Measurements from ENCODE around the gene ALPL. TPM values are rescaled to one million over a fixed set of nuclear protein-coding genes. Genes with fewer than 3 reads are reported as not detected.

Gene ALPL
- total RNA-seq, 1 donor from 2014 or later = 1.0 TPM

DNA sequence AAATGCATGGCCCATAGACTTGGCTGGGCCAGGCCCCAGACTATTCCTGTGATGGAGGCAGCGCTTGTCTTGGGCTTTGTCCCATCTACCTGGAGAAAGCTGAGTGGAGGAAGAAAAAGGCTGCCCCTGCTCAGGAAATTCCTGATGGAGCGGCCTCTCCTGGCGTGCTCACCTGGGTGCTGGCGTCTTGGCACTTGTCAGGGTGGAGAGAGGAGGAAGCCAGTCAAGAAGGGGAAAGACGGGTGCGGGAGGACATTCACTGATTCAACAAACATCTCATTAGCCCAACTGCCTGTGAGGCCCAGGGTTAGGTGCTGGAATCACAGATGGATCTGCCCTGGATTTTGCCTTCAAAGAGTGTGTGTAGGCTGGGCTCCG is 16.1 kb downstream of the ALPL start:
- H3K27me3 ChIP-seq (ENCODE audit: control insufficient read depth in 3 of 3, insufficient read depth in 3 of 3, low read length in 3 of 3) = peaks cover 0 to 7% (median 4%) of the 10 kb centered on the region in 3 donors
- no peaks in the 10 kb centered on the region for H3K9me3 ChIP-seq (ENCODE audit: control insufficient read depth in 3 of 3, low read length in 3 of 3)
- no peak overlapping the region for H3K9ac ChIP-seq (ENCODE audit: low read depth in 1 of 3, low read length in 3 of 3)
- H3K27ac ChIP-seq (ENCODE audit: low read depth, low read length) = no peak overlapping the region
- peaks cover 0 to 3% (median 2%) of the 10 kb centered on the region in 3 donors for H3K4me1 ChIP-seq (ENCODE audit: control insufficient read depth in 3 of 3, insufficient read depth in 3 of 3, low read length in 3 of 3)
- H3K36me3 ChIP-seq (ENCODE audit: control insufficient read depth in 3 of 3, insufficient read depth in 3 of 3, low read length in 3 of 3) = no peaks in the 10 kb centered on the region
- H3K4me3 ChIP-seq (ENCODE audit: low read length in 3 of 3) = no peak overlapping the region

GRCh38 chr1:21526441-21526840 is 17.2 kb downstream of the ALPL start:
- Histone ChIP-seq H3K4me3 (ENCODE audit: low read length in 3 of 3) (no peak overlapping the region), H3K9me3 (ENCODE audit: control insufficient read depth in 3 of 3, low read length in 3 of 3) (no peaks in the 10 kb centered on the region), H3K9ac (ENCODE audit: low read depth in 1 of 3, low read length in 3 of 3) (no peak overlapping the region), H3K27ac (ENCODE audit: low read depth, low read length) (no peak overlapping the region), H3K36me3 (ENCODE audit: control insufficient read depth in 3 of 3, insufficient read depth in 3 of 3, low read length in 3 of 3) (no peaks in the 10 kb centered on the region), H3K27me3 (ENCODE audit: control insufficient read depth in 3 of 3, insufficient read depth in 3 of 3, low read length in 3 of 3) (peaks cover 0 to 12% (median 8%) of the 10 kb centered on the region in 3 donors), H3K4me1 (ENCODE audit: control insufficient read depth in 3 of 3, insufficient read depth in 3 of 3, low read length in 3 of 3) (peaks cover 0 to 2% (median 0%) of the 10 kb centered on the region in 3 donors)

GRCh38 chr1:21530368-21531016 is 21.3 kb downstream of the ALPL start:
- H3K4me3 ChIP-seq (ENCODE audit: low read length in 3 of 3) = no peak overlapping the region
- no peak overlapping the region for H3K27ac ChIP-seq (ENCODE audit: low read depth, low read length)
- peak overlapping the region in 1 of 3 donors; percentile 16 for H3K9ac ChIP-seq (ENCODE audit: low read depth in 1 of 3, low read length in 3 of 3)
- H3K4me1 ChIP-seq (ENCODE audit: control insufficient read depth in 3 of 3, insufficient read depth in 3 of 3, low read length in 3 of 3) = no peaks in the 10 kb centered on the region
- H3K9me3 ChIP-seq (ENCODE audit: control insufficient read depth in 3 of 3, low read length in 3 of 3) = no peaks in the 10 kb centered on the region
- peaks cover 4 to 23% (median 18%) of the 10 kb centered on the region in 3 donors for H3K27me3 ChIP-seq (ENCODE audit: control insufficient read depth in 3 of 3, insufficient read depth in 3 of 3, low read length in 3 of 3)
- H3K36me3 ChIP-seq (ENCODE audit: control insufficient read depth in 3 of 3, insufficient read depth in 3 of 3, low read length in 3 of 3) = no peaks in the 10 kb centered on the region

- Histone ChIP-seq H3K9ac (ENCODE audit: low read depth in 1 of 3, low read length in 3 of 3) (no peak overlapping the region), H3K4me3 (ENCODE audit: low read length in 3 of 3) (no peak overlapping the region), H3K4me1 (ENCODE audit: control insufficient read depth in 3 of 3, insufficient read depth in 3 of 3, low read length in 3 of 3) (no peaks in the 10 kb centered on the region), H3K9me3 (ENCODE audit: control insufficient read depth in 3 of 3, low read length in 3 of 3) (no peaks in the 10 kb centered on the region), H3K27ac (ENCODE audit: low read depth, low read length) (no peak overlapping the region), H3K36me3 (ENCODE audit: control insufficient read depth in 3 of 3, insufficient read depth in 3 of 3, low read length in 3 of 3) (no peaks in the 10 kb centered on the region), H3K27me3 (ENCODE audit: control insufficient read depth in 3 of 3, insufficient read depth in 3 of 3, low read length in 3 of 3) (peaks cover 4 to 23% (median 19%) of the 10 kb centered on the region in 3 donors)
Measured at GRCh38 chr1:21531241-21531640, 22.0 kb downstream of the ALPL start.

DNA sequence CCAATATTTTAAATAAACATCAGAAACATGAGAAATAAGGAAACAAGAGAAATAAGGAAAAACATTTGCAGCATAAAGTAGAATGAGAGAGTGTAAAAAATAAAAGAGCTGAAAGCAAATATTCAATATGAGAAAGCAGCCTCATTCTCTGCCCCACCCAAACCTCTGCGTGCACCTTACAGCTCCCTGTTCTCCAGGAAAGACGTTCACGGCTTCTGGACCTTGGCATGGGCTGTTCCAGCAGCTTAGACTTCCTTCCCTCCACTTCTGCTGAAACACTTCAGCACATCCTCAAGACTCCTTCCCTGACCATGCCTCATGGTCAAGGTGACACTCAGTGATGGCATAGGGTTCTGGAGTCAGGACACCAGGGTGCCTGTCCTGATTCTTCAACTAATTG is 23.3 kb downstream of the ALPL start:
- no peaks in the 10 kb centered on the region for H3K9me3 ChIP-seq (ENCODE audit: control insufficient read depth in 3 of 3, low read length in 3 of 3)
- H3K36me3 ChIP-seq (ENCODE audit: control insufficient read depth in 3 of 3, insufficient read depth in 3 of 3, low read length in 3 of 3) = no peaks in the 10 kb centered on the region
- H3K4me3 ChIP-seq (ENCODE audit: low read length in 3 of 3) = no peak overlapping the region
- peaks cover 0 to under 1% (median 0%) of the 10 kb centered on the region in 3 donors for H3K4me1 ChIP-seq (ENCODE audit: control insufficient read depth in 3 of 3, insufficient read depth in 3 of 3, low read length in 3 of 3)
- no peak overlapping the region for H3K9ac ChIP-seq (ENCODE audit: low read depth in 1 of 3, low read length in 3 of 3)
- H3K27ac ChIP-seq (ENCODE audit: low read depth, low read length) = no peak overlapping the region
- H3K27me3 ChIP-seq (ENCODE audit: control insufficient read depth in 3 of 3, insufficient read depth in 3 of 3, low read length in 3 of 3) = peaks cover 9 to 26% (median 25%) of the 10 kb centered on the region in 3 donors

DNA sequence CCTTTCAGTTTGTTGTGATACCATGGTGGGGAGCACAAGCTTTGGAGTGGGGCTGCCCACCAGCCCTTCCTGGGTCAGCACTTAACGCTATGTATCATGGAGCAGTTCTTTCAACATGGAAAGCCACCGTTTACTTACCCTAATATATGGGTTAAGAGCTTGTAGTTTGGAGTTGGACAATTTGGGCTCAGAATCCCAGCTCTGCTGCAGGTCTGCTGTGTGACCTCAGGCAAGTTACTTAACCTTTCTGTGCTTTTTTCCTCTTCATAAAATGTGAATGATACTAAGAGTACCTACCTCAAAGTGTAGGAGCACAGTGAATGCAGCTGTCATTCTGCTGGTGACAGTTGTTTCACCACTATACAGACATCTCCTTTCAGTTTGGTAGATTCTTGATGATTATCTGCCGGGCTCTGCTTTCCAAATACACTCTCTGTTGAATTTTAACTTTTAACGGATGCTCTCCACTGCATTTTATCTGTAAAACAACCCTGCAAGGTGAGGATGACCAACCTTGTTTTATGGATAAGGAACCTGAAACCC is 23.8 kb downstream of the ALPL start:
- Histone ChIP-seq H3K27me3 (ENCODE audit: control insufficient read depth in 3 of 3, insufficient read depth in 3 of 3, low read length in 3 of 3) (peaks cover 14 to 31% (median 30%) of the 10 kb centered on the region in 3 donors), H3K9me3 (ENCODE audit: control insufficient read depth in 3 of 3, low read length in 3 of 3) (no peaks in the 10 kb centered on the region), H3K27ac (ENCODE audit: low read depth, low read length) (no peak overlapping the region), H3K4me3 (ENCODE audit: low read length in 3 of 3) (no peak overlapping the region), H3K4me1 (ENCODE audit: control insufficient read depth in 3 of 3, insufficient read depth in 3 of 3, low read length in 3 of 3) (peaks cover 0 to 5% (median under 1%) of the 10 kb centered on the region in 3 donors), H3K9ac (ENCODE audit: low read depth in 1 of 3, low read length in 3 of 3) (no peak overlapping the region), H3K36me3 (ENCODE audit: control insufficient read depth in 3 of 3, insufficient read depth in 3 of 3, low read length in 3 of 3) (no peaks in the 10 kb centered on the region)

GRCh38 chr1:21534146-21534545 is 24.9 kb downstream of the ALPL start:
- H3K9me3 ChIP-seq (ENCODE audit: control insufficient read depth in 3 of 3, low read length in 3 of 3) = no peaks in the 10 kb centered on the region
- peaks cover 0 to 8% (median 4%) of the 10 kb centered on the region in 3 donors for H3K4me1 ChIP-seq (ENCODE audit: control insufficient read depth in 3 of 3, insufficient read depth in 3 of 3, low read length in 3 of 3)
- peaks cover 25 to 36% (median 36%) of the 10 kb centered on the region in 3 donors for H3K27me3 ChIP-seq (ENCODE audit: control insufficient read depth in 3 of 3, insufficient read depth in 3 of 3, low read length in 3 of 3)
- H3K4me3 ChIP-seq (ENCODE audit: low read length in 3 of 3) = no peak overlapping the region
- H3K9ac ChIP-seq (ENCODE audit: low read depth in 1 of 3, low read length in 3 of 3) = no peak overlapping the region
- no peaks in the 10 kb centered on the region for H3K36me3 ChIP-seq (ENCODE audit: control insufficient read depth in 3 of 3, insufficient read depth in 3 of 3, low read length in 3 of 3)
- no peak overlapping the region for H3K27ac ChIP-seq (ENCODE audit: low read depth, low read length)

DNA sequence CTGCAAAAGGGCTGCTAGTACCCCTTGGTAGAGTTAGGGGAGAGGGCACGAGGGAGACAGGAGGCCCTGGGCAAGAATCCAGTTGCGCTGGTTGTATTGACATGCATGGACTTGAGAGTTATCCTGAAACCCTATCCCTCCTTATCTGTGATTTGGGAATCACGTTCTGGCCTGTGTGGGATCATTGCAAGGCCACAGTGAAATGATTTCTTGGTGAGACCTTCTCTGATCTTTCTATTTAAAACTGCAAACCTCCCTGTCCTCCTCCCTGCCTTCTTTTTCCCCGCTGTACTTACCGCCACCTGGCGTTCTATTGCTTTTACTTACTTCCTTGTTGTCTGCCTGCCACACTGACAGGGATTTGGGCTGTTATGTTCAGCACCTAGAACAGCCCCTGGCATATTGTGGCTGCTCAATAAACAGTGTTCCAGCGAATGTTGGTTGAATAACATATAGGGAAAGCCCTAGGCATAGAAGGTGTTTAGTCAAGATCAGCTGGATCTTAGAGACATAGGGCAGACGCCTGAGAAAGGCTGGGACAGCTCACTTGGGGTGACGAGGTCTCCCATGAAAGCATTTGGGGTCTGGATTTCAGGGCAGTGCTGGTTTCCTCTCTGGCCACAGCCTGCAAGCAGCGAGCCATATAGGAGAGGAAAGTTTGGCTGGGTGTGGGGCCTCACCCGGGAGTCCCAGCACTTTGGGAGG is 25.6 kb downstream of the ALPL start:
- H3K27me3 ChIP-seq (ENCODE audit: control insufficient read depth in 3 of 3, insufficient read depth in 3 of 3, low read length in 3 of 3) = peaks cover 28 to 36% (median 36%) of the 10 kb centered on the region in 3 donors
- H3K36me3 ChIP-seq (ENCODE audit: control insufficient read depth in 3 of 3, insufficient read depth in 3 of 3, low read length in 3 of 3) = no peaks in the 10 kb centered on the region
- H3K9me3 ChIP-seq (ENCODE audit: control insufficient read depth in 3 of 3, low read length in 3 of 3) = no peaks in the 10 kb centered on the region
- peaks cover 0 to 8% (median 4%) of the 10 kb centered on the region in 3 donors for H3K4me1 ChIP-seq (ENCODE audit: control insufficient read depth in 3 of 3, insufficient read depth in 3 of 3, low read length in 3 of 3)
- no peak overlapping the region for H3K4me3 ChIP-seq (ENCODE audit: low read length in 3 of 3)
- H3K9ac ChIP-seq (ENCODE audit: low read depth in 1 of 3, low read length in 3 of 3) = no peak overlapping the region
- H3K27ac ChIP-seq (ENCODE audit: low read depth, low read length) = no peak overlapping the region

- H3K9ac ChIP-seq (ENCODE audit: low read depth in 1 of 3, low read length in 3 of 3) = no peak overlapping the region
- H3K4me3 ChIP-seq (ENCODE audit: low read length in 3 of 3) = no peak overlapping the region
- H3K4me1 ChIP-seq (ENCODE audit: control insufficient read depth in 3 of 3, insufficient read depth in 3 of 3, low read length in 3 of 3) = peaks cover 0 to 8% (median 4%) of the 10 kb centered on the region in 3 donors
- no peaks in the 10 kb centered on the region for H3K36me3 ChIP-seq (ENCODE audit: control insufficient read depth in 3 of 3, insufficient read depth in 3 of 3, low read length in 3 of 3)
- no peak overlapping the region for H3K27ac ChIP-seq (ENCODE audit: low read depth, low read length)
- no peaks in the 10 kb centered on the region for H3K9me3 ChIP-seq (ENCODE audit: control insufficient read depth in 3 of 3, low read length in 3 of 3)
- H3K27me3 ChIP-seq (ENCODE audit: control insufficient read depth in 3 of 3, insufficient read depth in 3 of 3, low read length in 3 of 3) = peaks cover 29 to 46% (median 41%) of the 10 kb centered on the region in 3 donors
Measured at GRCh38 chr1:21536218-21536617, 27.0 kb downstream of the ALPL start.

DNA sequence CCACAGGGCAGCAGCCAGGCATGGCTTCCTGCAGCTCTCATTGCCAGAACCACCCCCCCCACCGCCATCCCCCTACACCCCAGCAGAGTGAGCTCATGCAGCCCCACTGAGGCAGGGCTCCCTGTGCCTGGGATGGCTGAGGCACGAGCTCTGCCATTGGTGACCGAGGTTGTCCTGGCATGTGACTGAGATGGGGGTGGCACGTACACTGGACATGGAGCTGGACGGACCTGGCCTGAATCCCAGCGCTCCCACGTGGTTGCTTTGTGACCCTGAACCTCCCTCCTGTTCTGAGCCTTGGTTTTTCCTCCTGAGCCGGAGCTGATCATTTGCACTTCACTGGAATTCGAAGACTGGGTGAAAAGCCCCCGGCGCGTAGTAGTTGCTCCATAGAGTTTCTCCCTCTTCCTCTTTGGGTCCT is 28.3 kb downstream of the ALPL start:
- H3K4me3 ChIP-seq (ENCODE audit: low read length in 3 of 3) = no peak overlapping the region
- peaks cover 27 to 44% (median 43%) of the 10 kb centered on the region in 3 donors for H3K27me3 ChIP-seq (ENCODE audit: control insufficient read depth in 3 of 3, insufficient read depth in 3 of 3, low read length in 3 of 3)
- H3K9me3 ChIP-seq (ENCODE audit: control insufficient read depth in 3 of 3, low read length in 3 of 3) = no peaks in the 10 kb centered on the region
- no peak overlapping the region for H3K27ac ChIP-seq (ENCODE audit: low read depth, low read length)
- H3K9ac ChIP-seq (ENCODE audit: low read depth in 1 of 3, low read length in 3 of 3) = no peak overlapping the region
- no peaks in the 10 kb centered on the region for H3K36me3 ChIP-seq (ENCODE audit: control insufficient read depth in 3 of 3, insufficient read depth in 3 of 3, low read length in 3 of 3)
- peaks cover 9 to 16% (median 14%) of the 10 kb centered on the region in 3 donors for H3K4me1 ChIP-seq (ENCODE audit: control insufficient read depth in 3 of 3, insufficient read depth in 3 of 3, low read length in 3 of 3)

Measured in skeletal muscle tissue (tissue), 4 donors.